Coronary artery (tissue), 2 donors: ENCODE measurements around the gene DIP2C.

ENCODE experiments used
- DNase-seq: peaks from one replicate; pipeline ENCODE4 v3.0.0-alpha.2; 2017; ENCODE audit warnings: low spot score
- H3K27ac ChIP-seq, 2 donors: fragments of 200-600 bp; sonication (generic); one replicate each; pipeline ENCODE4 v1.5.1; 2016 to 2019
- H3K4me3 ChIP-seq: fragments of 200-600 bp; sonication (generic); 2 replicates; pipeline ENCODE4 v1.5.1; 2016; ENCODE audit warnings: mild to moderate bottlenecking, moderate library complexity
- TF ChIP-seq, protein P1 (sequence below): fragments of 200-600 bp; sonication (generic); IDR thresholded peaks from one replicate; pipeline ENCODE4 v1.5.1; 2019; ENCODE audit warnings: antibody characterized with exemption

DIP2C gene

GRCh38 chr10:664893-665292, 24.6 kb downstream of the DIP2C start:
- Histone ChIP-seq H3K4me3 (peak overlapping the region; percentile 75), H3K27ac (no peak overlapping the region)
- TF ChIP-seq, protein P1, sequence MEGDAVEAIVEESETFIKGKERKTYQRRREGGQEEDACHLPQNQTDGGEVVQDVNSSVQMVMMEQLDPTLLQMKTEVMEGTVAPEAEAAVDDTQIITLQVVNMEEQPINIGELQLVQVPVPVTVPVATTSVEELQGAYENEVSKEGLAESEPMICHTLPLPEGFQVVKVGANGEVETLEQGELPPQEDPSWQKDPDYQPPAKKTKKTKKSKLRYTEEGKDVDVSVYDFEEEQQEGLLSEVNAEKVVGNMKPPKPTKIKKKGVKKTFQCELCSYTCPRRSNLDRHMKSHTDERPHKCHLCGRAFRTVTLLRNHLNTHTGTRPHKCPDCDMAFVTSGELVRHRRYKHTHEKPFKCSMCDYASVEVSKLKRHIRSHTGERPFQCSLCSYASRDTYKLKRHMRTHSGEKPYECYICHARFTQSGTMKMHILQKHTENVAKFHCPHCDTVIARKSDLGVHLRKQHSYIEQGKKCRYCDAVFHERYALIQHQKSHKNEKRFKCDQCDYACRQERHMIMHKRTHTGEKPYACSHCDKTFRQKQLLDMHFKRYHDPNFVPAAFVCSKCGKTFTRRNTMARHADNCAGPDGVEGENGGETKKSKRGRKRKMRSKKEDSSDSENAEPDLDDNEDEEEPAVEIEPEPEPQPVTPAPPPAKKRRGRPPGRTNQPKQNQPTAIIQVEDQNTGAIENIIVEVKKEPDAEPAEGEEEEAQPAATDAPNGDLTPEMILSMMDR, result no peak
- DNase-seq, result no peak

DNA sequence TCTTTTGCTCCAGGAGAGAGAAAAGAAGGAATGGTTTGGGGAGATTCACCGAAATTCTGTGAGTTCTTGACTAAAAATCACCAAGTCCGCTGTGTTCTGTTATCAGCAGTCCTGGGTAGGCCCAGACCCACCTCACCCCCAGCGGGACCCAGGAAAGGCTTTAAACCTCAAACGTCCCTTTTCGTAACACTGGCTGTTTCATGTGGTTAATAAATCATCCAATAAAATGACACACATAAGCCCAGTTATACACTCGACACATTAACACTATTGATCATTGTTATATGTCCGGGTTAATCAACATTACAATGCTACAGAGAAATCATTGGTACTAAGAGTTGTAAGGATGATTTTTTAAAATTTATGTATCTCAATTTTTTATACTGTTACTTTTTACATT, 25.2 kb downstream of the DIP2C start:
- no peak overlapping the region for H3K27ac ChIP-seq
- DNase-seq, result no peak
- TF ChIP-seq, protein P1, result no peak
- H3K4me3 ChIP-seq, result no peak overlapping the region

- no peak overlapping the region for H3K27ac ChIP-seq
- TF ChIP-seq, protein P1, result no peak
- H3K4me3 ChIP-seq, result no peak overlapping the region
- no peak for DNase-seq
These were observed 25.6 kb downstream of the DIP2C start for GRCh38 chr10:663831-664251.

- no peak for DNase-seq
- Histone ChIP-seq H3K27ac (no peak overlapping the region), H3K4me3 (no peak overlapping the region)
- TF ChIP-seq, protein P1, result no peak
These were observed 26.1 kb downstream of the DIP2C start for GRCh38 chr10:663466-663751.

GRCh38 chr10:662686-663465, 26.6 kb downstream of the DIP2C start:
- no peak for DNase-seq
- Histone ChIP-seq H3K4me3 (no peak overlapping the region), H3K27ac (no peak overlapping the region)
- TF ChIP-seq, protein P1, result no peak

DNA sequence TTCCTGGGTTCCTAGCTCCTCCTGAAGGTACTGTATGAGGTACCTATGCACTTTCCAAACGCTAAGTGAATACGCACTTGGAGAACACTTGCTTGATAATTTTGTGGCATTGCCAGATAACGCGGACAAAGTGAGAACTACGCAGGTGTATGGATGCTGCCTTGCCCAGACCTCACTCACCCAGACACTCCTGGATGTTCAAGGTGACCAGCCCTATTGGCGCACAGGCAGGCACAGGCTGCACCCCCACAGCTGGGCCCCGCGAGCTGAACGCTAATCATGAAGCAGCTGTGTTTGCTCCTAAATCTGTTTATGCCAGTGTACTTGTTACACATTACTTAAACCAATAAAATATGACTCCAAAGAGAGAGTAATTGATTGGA, 27.3 kb downstream of the DIP2C start:
- DNase-seq, result no peak
- TF ChIP-seq, protein P1, result no peak
- Histone ChIP-seq H3K27ac (no peak overlapping the region), H3K4me3 (no peak overlapping the region)

DNA sequence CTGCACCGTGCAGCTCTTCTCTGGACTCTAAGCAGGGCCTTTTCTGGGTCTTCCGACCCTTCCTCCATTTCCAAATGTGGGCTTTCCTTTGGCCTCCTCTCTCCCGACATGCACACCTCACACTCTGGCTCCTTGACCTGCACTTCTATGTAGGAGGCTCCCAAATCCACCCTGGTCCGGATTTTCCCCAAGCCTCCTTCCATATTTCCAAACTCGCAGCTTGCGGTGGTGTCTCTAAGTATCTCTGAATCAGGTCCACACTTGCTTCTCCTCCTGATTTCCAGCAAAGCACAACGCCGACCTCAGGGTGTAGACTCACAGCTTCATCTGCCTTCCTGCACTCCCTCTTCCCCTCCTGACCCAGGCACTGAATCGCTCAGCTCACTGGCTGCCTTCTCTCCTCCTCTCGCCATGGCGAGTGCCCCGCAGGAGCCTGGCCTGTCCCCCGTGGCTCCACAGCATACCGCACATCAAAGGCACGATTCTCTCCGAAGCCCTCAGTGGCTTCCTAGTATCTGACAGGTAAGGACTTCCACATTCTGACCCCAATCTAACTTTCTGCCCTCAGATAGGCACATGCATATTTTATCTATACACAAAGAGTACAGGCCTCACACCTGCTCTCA, 27.8 kb downstream of the DIP2C start:
- no peak overlapping the region for H3K4me3 ChIP-seq
- TF ChIP-seq, protein P1, result no peak
- DNase-seq, result no peak
- no peak overlapping the region for H3K27ac ChIP-seq
